ENCODE measurements around the gene KNDC1. TPM values are rescaled to one million over a fixed set of nuclear protein-coding genes. Genes with fewer than 3 reads are reported as not detected.

KNDC1 gene
- total and polyA plus RNA-seq, 2 experiments from 2014 or later = 1.8 to 16.0 TPM

- H4K20me1 ChIP-seq (replicated peaks; ENCODE audit: insufficient read depth) = no peaks in the 10 kb centered on the region; the same call in 1 of the 2 replicates
- H3K4me2 ChIP-seq = peak overlapping the region; percentile 85
- Mint-ChIP-seq H3K36me3 (ENCODE audit: low read depth) (peaks cover 5% of the 10 kb centered on the region; the same call in 2 of the 3 replicates), H3K27ac (no peak overlapping the region), H3K27me3 (ENCODE audit: insufficient read depth, low read depth, poor library complexity) (peaks cover 49% of the 10 kb centered on the region), H3K4me3 (peak overlapping the region; percentile 70), H3K9me3 (no peaks in the 10 kb centered on the region; the same call in 2 of the 3 replicates), H3K4me1 (peaks cover 18% of the 10 kb centered on the region)
- H3K4me1 ChIP-seq (ENCODE audit: insufficient read depth) = peaks cover 7% of the 10 kb centered on the region
- peak overlapping the region; percentile 66 for H3K4me3 ChIP-seq
- peaks cover 50% of the 10 kb centered on the region for H3K27me3 ChIP-seq (ENCODE audit: insufficient read depth)
- no peaks in the 10 kb centered on the region for H3K36me3 ChIP-seq (ENCODE audit: insufficient read depth)
- TF ChIP-seq REST (IDR thresholded peaks at IDR 0.05; ENCODE audit: unreplicated experiment) = no peak
- 0 out of 2 replicates have a peak, but pooled peaks have one; percentile 22 for TF ChIP-seq CREB1 (CRISPR knock-in tag; IDR thresholded peaks at IDR 0.05; ENCODE audit: low read depth)
- peaks cover 4% of the 10 kb centered on the region; the same call in 1 of the 2 replicates for H3K79me2 ChIP-seq (replicated peaks; ENCODE audit: insufficient read depth)
- no peaks in the 10 kb centered on the region for H3K9me2 ChIP-seq (ENCODE audit: insufficient read depth)
- H3K27ac ChIP-seq (ENCODE audit: low read depth) = no peak overlapping the region
- peak overlapping the region; percentile 56; the same call in 1 of the 2 replicates for H2AFZ ChIP-seq
- DNase-seq (ENCODE audit: low spot score) = peak; percentile 54
- peak; percentile 9 for ATAC-seq
- 0 out of 2 replicates have a peak, but pooled peaks cover 3% of the 10 kb centered on the region for H3F3A ChIP-seq (replicated peaks; ENCODE audit: low read depth)
Observed at GRCh38 chr10:133238466-133238804, 78.4 kb downstream of the KNDC1 start.

- no peak overlapping the region for H2AFZ ChIP-seq
- Mint-ChIP-seq H3K36me3 (ENCODE audit: low read depth) (peaks cover 5% of the 10 kb centered on the region; the same call in 2 of the 3 replicates), H3K27ac (no peak overlapping the region), H3K4me3 (no peak overlapping the region), H3K4me1 (peaks cover 15% of the 10 kb centered on the region), H3K27me3 (ENCODE audit: insufficient read depth, low read depth, poor library complexity) (peaks cover 42% of the 10 kb centered on the region), H3K9me3 (no peaks in the 10 kb centered on the region; the same call in 2 of the 3 replicates)
- DNase-seq (ENCODE audit: low spot score) = no peak
- peaks cover 42% of the 10 kb centered on the region for H3K27me3 ChIP-seq (ENCODE audit: insufficient read depth)
- no peak overlapping the region for H3K27ac ChIP-seq (ENCODE audit: low read depth)
- H3K79me2 ChIP-seq (replicated peaks; ENCODE audit: insufficient read depth) = peaks cover 4% of the 10 kb centered on the region; the same call in 1 of the 2 replicates
- H3K4me1 ChIP-seq (ENCODE audit: insufficient read depth) = peaks cover 6% of the 10 kb centered on the region
- no peaks in the 10 kb centered on the region for H3K36me3 ChIP-seq (ENCODE audit: insufficient read depth)
- H3F3A ChIP-seq (replicated peaks; ENCODE audit: low read depth) = 0 out of 2 replicates have a peak, but pooled peaks cover 3% of the 10 kb centered on the region
- no peak overlapping the region for H3K4me3 ChIP-seq
- H3K9me2 ChIP-seq (ENCODE audit: insufficient read depth) = no peaks in the 10 kb centered on the region
- H4K20me1 ChIP-seq (replicated peaks; ENCODE audit: insufficient read depth) = no peaks in the 10 kb centered on the region; the same call in 1 of the 2 replicates
- ATAC-seq = no peak
- H3K4me2 ChIP-seq = no peak overlapping the region
- TF ChIP-seq ETS1 (IDR thresholded peaks at IDR 0.05) (no peak), CTCF (conservative IDR thresholded peaks at IDR 0.05; ENCODE audit: low read depth in 2 of 2) (no peak), NANOG (IDR thresholded peaks at IDR 0.05; ENCODE audit: borderline replicate concordance) (no peak), ZNF331 (CRISPR knock-in tag; IDR thresholded peaks at IDR 0.05; ENCODE audit: low read depth) (no peak), CREB1 (CRISPR knock-in tag; IDR thresholded peaks at IDR 0.05; ENCODE audit: low read depth) (no peak), ZNF462 (CRISPR knock-in tag; IDR thresholded peaks at IDR 0.05) (no peak), STAT1 (IDR thresholded peaks at IDR 0.05; ENCODE audit: unreplicated experiment) (no peak), POLR2AphosphoS5 (IDR thresholded peaks at IDR 0.05; ENCODE audit: low read depth) (no peak)
Observed at GRCh38 chr10:133239990-133240389, 80.0 kb downstream of the KNDC1 start.

Data from GM23338 (cell line).